H9 (cell line): Measurements from ENCODE around the gene ITGA7. TPM values are rescaled to one million over a fixed set of nuclear protein-coding genes. Genes with fewer than 3 reads are reported as not detected.
A peak's percentile ranks its signal among the peaks of the same experiment; 100 is the strongest.

Experiments used
- DNase-seq: peaks from one replicate; pipeline ENCODE4 v3.0.0-alpha.2; 2017
- H2AFZ ChIP-seq: one replicate; pipeline ENCODE4 v1.6.1; 2013; ENCODE audit warnings: mild to moderate bottlenecking, low read length, control low read depth, moderate library complexity
- H2AK5ac ChIP-seq: 2 replicates; pipeline ENCODE4 v1.6.1; 2013; ENCODE audit warnings: low read length, control low read depth, mixed read lengths; ENCODE audit not compliant: insufficient read length
- H2BK120ac ChIP-seq: one replicate; pipeline ENCODE4 v1.6.1; 2013; ENCODE audit warnings: low read depth, mild to moderate bottlenecking, low read length, control low read depth, inconsistent platforms; ENCODE audit not compliant: poor library complexity, severe bottlenecking
- H2BK12ac ChIP-seq: 2 replicates; pipeline ENCODE4 v1.6.1; 2013; ENCODE audit warnings: low read length, control low read depth, mixed read lengths, low read depth; ENCODE audit not compliant: insufficient read length
- H2BK15ac ChIP-seq: 2 replicates; pipeline ENCODE4 v1.6.1; 2013; ENCODE audit warnings: low read depth, low read length, control low read depth
- H2BK20ac ChIP-seq: one replicate; pipeline ENCODE4 v1.6.1; 2013; ENCODE audit warnings: low read depth, mild to moderate bottlenecking, low read length, control low read depth, inconsistent platforms; ENCODE audit not compliant: poor library complexity, severe bottlenecking
- H2BK5ac ChIP-seq: 2 replicates; pipeline ENCODE4 v1.6.1; 2013; ENCODE audit warnings: low read length, control low read depth, mixed read lengths; ENCODE audit not compliant: insufficient read length
- H3K14ac ChIP-seq: 2 replicates; pipeline ENCODE4 v1.6.1; 2013; ENCODE audit warnings: low read length, control low read depth; ENCODE audit not compliant: insufficient read depth
- H3K18ac ChIP-seq: 2 replicates; pipeline ENCODE4 v1.6.1; 2013; ENCODE audit warnings: low read depth, mild to moderate bottlenecking, mixed read lengths, low read length, control low read depth; ENCODE audit not compliant: insufficient read length
- H3K23ac ChIP-seq: 2 replicates; pipeline ENCODE4 v1.6.1; 2013; ENCODE audit warnings: low read length, control low read depth, mixed read lengths, low read depth; ENCODE audit not compliant: insufficient read length
- H3K23me2 ChIP-seq: 2 replicates; pipeline ENCODE4 v1.6.1; 2013; ENCODE audit warnings: low read depth, mild to moderate bottlenecking, mixed read lengths, low read length, control low read depth; ENCODE audit not compliant: insufficient read length, poor library complexity, severe bottlenecking
- H3K27ac ChIP-seq: 2 replicates; pipeline ENCODE4 v1.5.1; 2013; ENCODE audit warnings: low read length, control low read depth, mixed read lengths, low read depth; ENCODE audit not compliant: insufficient read length
- H3K27me3 ChIP-seq: 2 replicates; pipeline ENCODE4 v1.6.1; 2013; ENCODE audit warnings: low read length, control low read depth, inconsistent platforms; ENCODE audit not compliant: insufficient read depth
- H3K4ac ChIP-seq: 2 replicates; pipeline ENCODE4 v1.6.1; 2013; ENCODE audit warnings: low read depth, mild to moderate bottlenecking, control low read depth, inconsistent platforms, low read length, moderate library complexity
- H3K4me1 ChIP-seq: 2 replicates; pipeline ENCODE4 v1.6.1; 2013; ENCODE audit warnings: low read length, control low read depth, inconsistent platforms; ENCODE audit not compliant: insufficient read depth
- H3K4me2 ChIP-seq: 2 replicates; pipeline ENCODE4 v1.6.1; 2013; ENCODE audit warnings: low read length, control low read depth, mixed read lengths; ENCODE audit not compliant: insufficient read length, insufficient read depth
- H3K56ac ChIP-seq: 2 replicates; pipeline ENCODE4 v1.6.1; 2013; ENCODE audit warnings: low read depth, mild to moderate bottlenecking, mixed read lengths, low read length, control low read depth; ENCODE audit not compliant: insufficient read length
- H3K79me1 ChIP-seq: 2 replicates; pipeline ENCODE4 v1.6.1; 2013; ENCODE audit warnings: low read depth, mild to moderate bottlenecking, moderate library complexity, low read length, control low read depth, inconsistent platforms; ENCODE audit not compliant: insufficient read depth, poor library complexity, severe bottlenecking
- H3K79me2 ChIP-seq: 2 replicates; pipeline ENCODE4 v1.6.1; 2013; ENCODE audit warnings: low read length, control low read depth, inconsistent platforms; ENCODE audit not compliant: insufficient read depth
- H3K9ac ChIP-seq: 2 replicates; pipeline ENCODE4 v1.6.1; 2013; ENCODE audit warnings: low read length, control low read depth, mixed read lengths; ENCODE audit not compliant: insufficient read length; ENCODE audit errors: extremely low read depth
- H3K9me3 ChIP-seq: one replicate; pipeline ENCODE4 v1.6.1; 2013; ENCODE audit warnings: low read depth, low read length, inconsistent platforms; ENCODE audit not compliant: control insufficient read depth
- H3T11ph ChIP-seq: one replicate; pipeline ENCODE4 v1.6.1; 2013; ENCODE audit warnings: mild to moderate bottlenecking, low read length, control low read depth, inconsistent platforms
- H4K20me1 ChIP-seq: one replicate; pipeline ENCODE4 v1.6.1; 2013; ENCODE audit not compliant: control insufficient read depth, insufficient read length, insufficient read depth
- H4K5ac ChIP-seq: 2 replicates; pipeline ENCODE4 v1.6.1; 2013; ENCODE audit warnings: low read depth, mild to moderate bottlenecking, mixed read lengths, low read length, control low read depth; ENCODE audit not compliant: insufficient read length
- H4K8ac ChIP-seq: replicated peaks from 2 replicates; pipeline ENCODE4 v1.6.1; 2013; ENCODE audit warnings: low read length, control low read depth, mixed read lengths, low read depth; ENCODE audit not compliant: insufficient read length
- H4K91ac ChIP-seq: 2 replicates; pipeline ENCODE4 v1.6.1; 2013; ENCODE audit warnings: low read depth, mild to moderate bottlenecking, moderate library complexity, mixed read lengths, low read length, control low read depth; ENCODE audit not compliant: insufficient read length
- H3K27ac Mint-ChIP-seq, 3 experiments: 2 replicates in 2 of 3; 3 replicates in 1 of 3; pipeline ENCODE4 v1.8.0; 2020 to 2021; ENCODE audit warnings: mixed read lengths in 3 of 3, mild to moderate bottlenecking in 1 of 3, moderate library complexity in 1 of 3
- H3K27me3 Mint-ChIP-seq: 2 replicates; pipeline ENCODE4 v1.8.0; 2021; ENCODE audit warnings: low read depth, mild to moderate bottlenecking, moderate library complexity, mixed read lengths
- H3K36me3 Mint-ChIP-seq, 3 experiments: 2 replicates in 2 of 3; 3 replicates in 1 of 3; pipeline ENCODE4 v1.8.0; 2020 to 2021; ENCODE audit warnings: low read depth in 3 of 3, mixed read lengths in 3 of 3; ENCODE audit not compliant: insufficient read depth in 1 of 3
- H3K4me1 Mint-ChIP-seq, 2 experiments: 2 replicates each; pipeline ENCODE4 v1.8.0; 2020; ENCODE audit warnings: mixed read lengths in 2 of 2
- H3K4me3 Mint-ChIP-seq, 2 experiments: 2 replicates in 1 of 2; 3 replicates in 1 of 2; pipeline ENCODE4 v1.8.0; 2020 to 2021; ENCODE audit warnings: mild to moderate bottlenecking in 2 of 2, mixed read lengths in 2 of 2, moderate library complexity in 1 of 2
- H3K9me3 Mint-ChIP-seq, 2 experiments: 2 replicates in 1 of 2; 3 replicates in 1 of 2; pipeline ENCODE4 v1.8.0; 2020; ENCODE audit warnings: mild to moderate bottlenecking in 2 of 2, mixed read lengths in 2 of 2, moderate library complexity in 1 of 2
- CTCF ChIP-seq: fragments of 200-600 bp; sonication (generic); conservative IDR thresholded peaks from 3 replicates; pipeline ENCODE4 v1.8.0; 2021; ENCODE audit warnings: antibody characterized with exemption, mild to moderate bottlenecking
- WGBS: extraction: QIAGEN DNeasy Blood & Tissue Kit; methylation state at CpG from one replicate; pipeline ENCODE4 v1.1.7; 2013; ENCODE audit warnings: missing lambda C conversion rate, low lambda C conversion rate, mixed read lengths; ENCODE audit not compliant: insufficient read length; ENCODE audit errors: extremely low coverage; 5-methylcytosine and 5-hydroxymethylcytosine counted together
- total RNA-seq: library from RNA; stranded (reverse); gene quantifications from 2 replicates; pipeline ENCODE4 v1.2.1, GENCODE V29; 2021

Gene ITGA7
- total RNA-seq, 1 experiment from 2014 or later: 119 TPM

GRCh38 chr12:55705782-55706402 is 1.8 kb downstream of the ITGA7 start:
- Histone ChIP-seq H2BK15ac (no peak overlapping the region), H4K8ac (no peak overlapping the region), H3K4me1 (0 out of 2 replicates have a peak, but pooled peaks cover 2% of the 10 kb centered on the region), H4K20me1 (peaks cover 7% of the 10 kb centered on the region), H2BK120ac (no peak overlapping the region), H3K14ac (no peak overlapping the region), H3K18ac (no peak overlapping the region), H3K23ac (no peak overlapping the region), H4K91ac (no peak overlapping the region), H3K79me2 (no peaks in the 10 kb centered on the region; the same call in 1 of the 2 replicates), H3K9ac (no peak overlapping the region), H3K27ac (no peak overlapping the region), H4K5ac (no peak overlapping the region), H3K23me2 (peaks cover 16% of the 10 kb centered on the region), H3K79me1 (peaks cover 5% of the 10 kb centered on the region), H2BK20ac (no peak overlapping the region), H3K4ac (no peak overlapping the region), H3K56ac (no peak overlapping the region), H3T11ph (no peak overlapping the region), H2AK5ac (no peak overlapping the region), H2AFZ (no peak overlapping the region), H3K9me3 (no peaks in the 10 kb centered on the region), H3K27me3 (no peaks in the 10 kb centered on the region), H2BK12ac (no peak overlapping the region), H2BK5ac (no peak overlapping the region), H3K4me2 (peak overlapping the region; percentile 88)
- Mint-ChIP-seq H3K36me3 (peaks cover 3 to 20% (median 12%) of the 10 kb centered on the region in 3 experiments; a peak in 4 of 7 replicates), H3K4me3 (peak overlapping the region; percentile 92 to 98), H3K4me1 (peaks cover 42 to 45% of the 10 kb centered on the region in 2 experiments), H3K27me3 (peaks cover 15% of the 10 kb centered on the region), H3K27ac (no peak overlapping the region), H3K9me3 (no peaks in the 10 kb centered on the region)
- DNase-seq: peak; percentile 79
- WGBS: no CpG with 5 or more reads among the region's 5 CpGs
- TF ChIP-seq CTCF: peak; percentile 79
